Ovary (tissue), 9 donors: Measurements from ENCODE around the gene ARHGAP23. TPM values are rescaled to one million over a fixed set of nuclear protein-coding genes. Genes with fewer than 3 reads are reported as not detected.

Source experiments
- DNase-seq, 5 donors: peaks; one replicate each; pipeline ENCODE4 v3.0.0-alpha.2; 2019 to 2020
- H3K27ac ChIP-seq, 2 donors: fragments of 200-600 bp; one replicate each; pipeline versions ENCODE4 v1.5.1 to v1.8.0; 2019 to 2022
- H3K27me3 ChIP-seq: fragments of 200-600 bp; one replicate; pipeline ENCODE4 v1.8.0; 2022
- H3K36me3 ChIP-seq: fragments of 200-600 bp; sonication (generic); one replicate; pipeline ENCODE4 v1.5.1; 2019
- H3K4me1 ChIP-seq: one replicate; pipeline ENCODE4 v1.8.1; 2013; ENCODE audit warnings: mild to moderate bottlenecking, moderate library complexity; ENCODE audit not compliant: insufficient read depth
- H3K4me3 ChIP-seq: fragments of 200-600 bp; sonication (generic); one replicate; pipeline ENCODE4 v1.5.1; 2017
- H3K9me3 ChIP-seq, 2 donors: fragments of 200-600 bp in 1 of 2; sonication (generic) in 1 of 2; one replicate each; pipeline versions ENCODE4 v1.5.1 to v1.8.1; 2013 to 2019; ENCODE audit warnings: mild to moderate bottlenecking in 1 of 2, moderate library complexity in 1 of 2
- EP300 ChIP-seq: sonication (generic); formaldehyde crosslinking; IDR thresholded peaks from one replicate; pipeline ENCODE4 v1.6.1; 2017; ENCODE audit warnings: antibody characterized with exemption
- POLR2A ChIP-seq: fragments of 450-650 bp; IDR thresholded peaks from one replicate; pipeline ENCODE4 v1.6.1; 2017; ENCODE audit warnings: antibody characterized with exemption, mild to moderate bottlenecking, moderate library complexity
- WGBS, 3 donors: extraction: QIAGEN DNeasy Blood & Tissue Kit in 1 of 3; methylation state at CpG; one replicate each; pipeline versions ENCODE4 v1.1.5 to v1.1.7; 2013 to 2017; 5-methylcytosine and 5-hydroxymethylcytosine counted together
- intact Hi-C, 4 donors: fragments of 100-400 bp; cut with DNase I; formaldehyde crosslinking; loops; one replicate each; pipeline versions ENCODE4 v1.11.0 to v1.15.1; 2022 to 2023
- polyA plus RNA-seq, 2 donors: library from polyadenylated mRNA; stranded (reverse); fragments of 200-250 nt in 1 of 2; fragments of 350-450 nt in 1 of 2; fragmentation: Illumina TruSeq in 1 of 2; extraction: RNeasy Lipid Tissue Mini Kit (QIAGEN cat#74804) in 1 of 2; gene quantifications; one replicate each; pipeline ENCODE4 v1.2.3, GENCODE V29; 2013 to 2014
- total RNA-seq, 7 donors: library from RNA; depleted of rRNA in 2 of 7; stranded (reverse); fragments of >200 nt in 2 of 7; fragmentation: NEBNext Ultra II Directional in 3 of 7; extraction: Animal tissue kit (Norgen Biotek cat#: 25700) in 3 of 7; gene quantifications; one replicate each; pipeline versions ENCODE4 v1.1.0 to v1.2.4, GENCODE V29; 2016 to 2023
- TF ChIP-seq, protein P1 (sequence below), 3 donors: fragments of 450-650 bp in 2 of 3; fragments of 200-600 bp in 1 of 3; IDR thresholded peaks; one replicate each; pipeline versions ENCODE4 v1.5.1 to v1.8.0; 2016 to 2022; ENCODE audit warnings: antibody characterized with exemption in 3 of 3, mild to moderate bottlenecking in 1 of 3
- donor health status: DM: no; HTN: no; CAD: no; lungs with moderate emphysema.
- donor health status: DM: no; HTN: no; CAD: no.
- donor health status: Bipolar disorder and iron deficiency.
- donor health status: DM: yes; HTN: yes; CAD: no.
- donor health status: DM: no; HTN: no; CAD: no.
- donor health status: DM: yes; HTN: yes; CAD: no.

ARHGAP23 gene
- total and polyA plus RNA-seq, 9 donors, result 13.7 to 76.4 (median 45.3) TPM

GRCh38 chr17:38397227-38397626 lies 31.0 kb upstream of the ARHGAP23 start:
- no peak for TF ChIP-seq POLR2A
- no peak for TF ChIP-seq EP300
- TF ChIP-seq, protein P1, sequence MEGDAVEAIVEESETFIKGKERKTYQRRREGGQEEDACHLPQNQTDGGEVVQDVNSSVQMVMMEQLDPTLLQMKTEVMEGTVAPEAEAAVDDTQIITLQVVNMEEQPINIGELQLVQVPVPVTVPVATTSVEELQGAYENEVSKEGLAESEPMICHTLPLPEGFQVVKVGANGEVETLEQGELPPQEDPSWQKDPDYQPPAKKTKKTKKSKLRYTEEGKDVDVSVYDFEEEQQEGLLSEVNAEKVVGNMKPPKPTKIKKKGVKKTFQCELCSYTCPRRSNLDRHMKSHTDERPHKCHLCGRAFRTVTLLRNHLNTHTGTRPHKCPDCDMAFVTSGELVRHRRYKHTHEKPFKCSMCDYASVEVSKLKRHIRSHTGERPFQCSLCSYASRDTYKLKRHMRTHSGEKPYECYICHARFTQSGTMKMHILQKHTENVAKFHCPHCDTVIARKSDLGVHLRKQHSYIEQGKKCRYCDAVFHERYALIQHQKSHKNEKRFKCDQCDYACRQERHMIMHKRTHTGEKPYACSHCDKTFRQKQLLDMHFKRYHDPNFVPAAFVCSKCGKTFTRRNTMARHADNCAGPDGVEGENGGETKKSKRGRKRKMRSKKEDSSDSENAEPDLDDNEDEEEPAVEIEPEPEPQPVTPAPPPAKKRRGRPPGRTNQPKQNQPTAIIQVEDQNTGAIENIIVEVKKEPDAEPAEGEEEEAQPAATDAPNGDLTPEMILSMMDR (IDR thresholded peaks at IDR 0.05), result no peak
- H3K4me3 ChIP-seq, result no peak overlapping the region
- H3K27me3 ChIP-seq, result no peaks in the 10 kb centered on the region
- WGBS, 3 donors, result 88 to 93% (median 91%) methylated on average over 2 of the region's 2 CpGs
- H3K36me3 ChIP-seq, result no peaks in the 10 kb centered on the region
- no peaks in the 10 kb centered on the region for H3K4me1 ChIP-seq
- no peak for DNase-seq
- intact Hi-C loops, result no loop called here
- H3K27ac ChIP-seq, result no peak overlapping the region
- no peaks in the 10 kb centered on the region for H3K9me3 ChIP-seq

DNA sequence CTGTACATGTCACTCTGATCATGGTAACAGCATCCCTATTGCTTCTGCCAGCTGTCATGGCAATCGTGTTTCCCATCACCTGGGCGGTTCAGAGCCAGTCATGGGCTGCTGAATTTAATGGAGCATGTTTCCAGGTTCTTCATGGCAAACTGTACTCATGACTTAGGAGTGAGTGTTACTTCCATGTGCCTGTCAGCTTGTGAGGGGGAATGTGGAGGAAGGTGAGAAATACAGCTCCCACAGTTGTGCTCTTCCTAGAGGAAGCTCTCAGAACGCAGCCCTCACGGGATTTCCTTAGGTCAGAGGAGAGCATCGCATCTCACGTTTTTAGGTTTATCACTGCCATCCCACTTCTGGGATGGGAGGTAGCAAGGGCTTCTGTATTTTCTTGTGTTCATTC lies 28.0 kb upstream of the ARHGAP23 start:
- 73 to 81% (median 79%) methylated on average over 6 of the region's 6 CpGs for WGBS, 3 donors
- Histone ChIP-seq H3K36me3 (no peaks in the 10 kb centered on the region), H3K4me1 (no peaks in the 10 kb centered on the region), H3K27ac (no peak overlapping the region), H3K27me3 (no peaks in the 10 kb centered on the region), H3K4me3 (no peak overlapping the region), H3K9me3 (no peaks in the 10 kb centered on the region)
- no peak for DNase-seq
- TF ChIP-seq POLR2A (no peak), EP300 (no peak)
- TF ChIP-seq, protein P1 (IDR thresholded peaks at IDR 0.05), result no peak
- intact Hi-C loops, result no loop called here

- DNase-seq, result no peak
- Histone ChIP-seq H3K27ac (no peak overlapping the region), H3K4me1 (no peaks in the 10 kb centered on the region), H3K27me3 (no peaks in the 10 kb centered on the region), H3K9me3 (no peaks in the 10 kb centered on the region), H3K4me3 (no peak overlapping the region), H3K36me3 (no peaks in the 10 kb centered on the region)
- intact Hi-C loops, result no loop called here
- WGBS, 3 donors, result 75 to 78% (median 76%) methylated on average over 4 of the region's 4 CpGs
- TF ChIP-seq POLR2A, result no peak
Measured at GRCh38 chr17:38401459-38401858, 26.8 kb upstream of the ARHGAP23 start.

DNA sequence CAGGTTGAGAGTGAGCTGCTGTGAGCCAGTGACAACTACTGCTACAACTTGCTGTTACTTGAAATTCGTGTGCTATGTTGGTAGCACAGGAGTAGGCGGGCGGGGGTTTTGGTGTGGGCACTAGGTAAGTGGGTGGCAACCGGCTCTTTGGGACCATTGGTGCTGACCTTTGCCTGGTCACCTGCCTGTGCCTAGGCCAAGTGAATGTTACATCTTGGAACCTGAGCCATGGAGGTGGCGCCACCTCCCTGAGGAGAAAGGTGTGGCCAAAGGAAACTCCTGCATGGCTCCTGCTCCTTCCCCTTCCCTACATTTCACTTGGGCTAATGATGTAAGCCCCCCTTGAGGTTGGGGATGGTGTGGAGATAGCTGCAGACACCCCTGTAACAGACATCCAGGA lies 25.4 kb upstream of the ARHGAP23 start:
- H3K27me3 ChIP-seq, result no peaks in the 10 kb centered on the region
- no peak overlapping the region for H3K4me3 ChIP-seq
- 87 to 93% (median 89%) methylated on average over 5 of the region's 5 CpGs for WGBS, 3 donors
- TF ChIP-seq POLR2A (no peak), EP300 (no peak)
- TF ChIP-seq, protein P1 (IDR thresholded peaks at IDR 0.05), result no peak
- no peak for DNase-seq
- no peaks in the 10 kb centered on the region for H3K4me1 ChIP-seq
- intact Hi-C loops, result no loop called here
- H3K27ac ChIP-seq, result no peak overlapping the region
- no peaks in the 10 kb centered on the region for H3K9me3 ChIP-seq
- H3K36me3 ChIP-seq, result no peaks in the 10 kb centered on the region

GRCh38 chr17:38403491-38403890 lies 24.8 kb upstream of the ARHGAP23 start:
- no peak overlapping the region for H3K4me3 ChIP-seq
- H3K36me3 ChIP-seq, result no peaks in the 10 kb centered on the region
- DNase-seq, result no peak
- H3K9me3 ChIP-seq, result no peaks in the 10 kb centered on the region
- H3K27me3 ChIP-seq, result no peaks in the 10 kb centered on the region
- intact Hi-C loops, result no loop called here
- no peak for TF ChIP-seq POLR2A
- no peak for TF ChIP-seq EP300
- TF ChIP-seq, protein P1 (IDR thresholded peaks at IDR 0.05), result no peak
- no peaks in the 10 kb centered on the region for H3K4me1 ChIP-seq
- 56 to 64% (median 60%) methylated on average over 4 of the region's 4 CpGs for WGBS, 3 donors
- no peak overlapping the region for H3K27ac ChIP-seq
